MCF 10A (cell line): Measurements from ENCODE around the gene COG8. TPM values are rescaled to one million over a fixed set of nuclear protein-coding genes. Genes with fewer than 3 reads are reported as not detected.

Source experiments
- BruUV-seq: library from RNA; stranded (reverse); fragments of 400-500 nt; replicated peaks from 2 replicates; lab custom pipeline; 2021; lab: Mats Ljungman, UMichigan
- CTCF ChIA-PET: fragments of 300-600 bp; sonication (Branson Sonifier 250); formaldehyde crosslinking; extraction: SDS; loops from one replicate; lab custom pipeline; 2021; ENCODE audit warnings: antibody characterized with exemption, inconsistent platforms; lab: Yijun Ruan, JAX
- POLR2A ChIA-PET: fragments of 300-600, 350-650 bp; sonication (Branson Sonifier 250); formaldehyde crosslinking; extraction: SDS; loops from one replicate; lab custom pipeline; 2020; ENCODE audit warnings: antibody characterized with exemption, inconsistent platforms; lab: Yijun Ruan, JAX
- DNase-seq: peaks from one replicate; pipeline ENCODE4 v3.0.0-alpha.2; 2018; ENCODE audit not compliant: unreplicated experiment
- H3K27ac Mint-ChIP-seq: one replicate; pipeline ENCODE4 v1.8.0; 2022; ENCODE audit warnings: mild to moderate bottlenecking, low read depth, mixed read lengths; ENCODE audit not compliant: unreplicated experiment
- H3K27me3 Mint-ChIP-seq: one replicate; pipeline ENCODE4 v1.8.0; 2022; ENCODE audit warnings: mixed read lengths; ENCODE audit not compliant: insufficient read depth, unreplicated experiment
- H3K36me3 Mint-ChIP-seq: one replicate; pipeline ENCODE4 v1.8.0; 2022; ENCODE audit warnings: mild to moderate bottlenecking, moderate library complexity, mixed read lengths; ENCODE audit not compliant: insufficient read depth, unreplicated experiment
- H3K4me1 Mint-ChIP-seq: one replicate; pipeline ENCODE4 v1.8.0; 2022; ENCODE audit warnings: mixed read lengths; ENCODE audit not compliant: insufficient read depth, unreplicated experiment
- H3K4me3 Mint-ChIP-seq: one replicate; pipeline ENCODE4 v1.8.0; 2022; ENCODE audit warnings: mild to moderate bottlenecking, moderate library complexity, mixed read lengths; ENCODE audit not compliant: unreplicated experiment
- H3K9me3 Mint-ChIP-seq: one replicate; pipeline ENCODE4 v1.8.0; 2022; ENCODE audit warnings: mixed read lengths; ENCODE audit not compliant: unreplicated experiment
- intact Hi-C: fragments of 100-400 bp; cut with micrococcal nuclease; formaldehyde crosslinking; loops from 2 replicates; pipeline ENCODE4 v1.14.1; 2022
- total RNA-seq: library from RNA; stranded (reverse); gene quantifications from 2 replicates; pipeline ENCODE4 v1.2.3, GENCODE V29; 2022
- TF ChIP-seq, protein P1 (sequence below): fragments of 200-600 bp; IDR thresholded peaks from one replicate; pipeline ENCODE4 v1.8.0; 2022; ENCODE audit warnings: antibody characterized with exemption, mild to moderate bottlenecking; ENCODE audit not compliant: unreplicated experiment

COG8 gene
- total RNA-seq, 1 experiment from 2014 or later = 29.3 TPM

DNA sequence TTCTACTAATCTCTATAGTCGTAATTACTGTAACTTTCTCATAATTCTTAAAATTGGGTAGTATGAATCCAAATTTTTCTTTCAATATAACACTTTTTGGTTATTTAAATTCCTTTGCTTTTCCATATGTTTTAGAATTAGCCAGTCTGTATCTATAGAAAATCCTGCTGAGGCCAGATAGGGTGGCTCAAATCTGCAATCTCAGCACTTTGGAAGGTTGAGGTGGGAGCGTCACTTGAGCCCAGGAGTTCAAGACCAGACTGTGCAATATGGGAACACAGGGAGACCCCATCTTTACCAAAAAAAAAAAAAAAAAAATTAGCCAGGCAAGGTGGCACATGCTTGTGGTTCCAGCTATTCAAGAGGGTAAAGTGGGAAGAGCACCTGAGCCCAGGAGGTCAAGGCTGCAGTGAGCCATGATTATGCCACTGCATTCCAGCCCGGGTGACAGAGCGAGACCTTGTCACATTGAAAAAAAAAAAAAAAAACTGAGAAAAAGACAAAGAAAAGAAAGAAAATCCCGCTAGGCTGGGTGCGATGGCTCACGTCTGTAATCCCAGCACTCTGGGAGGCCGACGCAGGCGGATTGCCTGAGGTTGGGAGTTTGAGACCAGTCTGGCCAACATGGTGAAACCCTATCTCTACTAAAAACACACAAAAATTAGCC lies 37.2 kb upstream of the COG8 start:
- intact Hi-C loops = no loop called here
- no peaks in the 10 kb centered on the region for H3K4me1 Mint-ChIP-seq
- DNase-seq = no peak
- H3K36me3 Mint-ChIP-seq = peaks cover 63% of the 10 kb centered on the region
- POLR2A ChIA-PET = interaction anchor here (1.2 to 1.5 kb wide), 2 partner anchors 9 to 35 kb away, joined by 3 to 4 read pairs; partner anchors contain the start of gene TERF2
- CTCF ChIA-PET = interaction anchor here (0.6 kb wide), 1 partner anchor 360 kb away, joined by 3 read pairs; no protein-coding TSS in a partner anchor
- TF ChIP-seq, protein P1, sequence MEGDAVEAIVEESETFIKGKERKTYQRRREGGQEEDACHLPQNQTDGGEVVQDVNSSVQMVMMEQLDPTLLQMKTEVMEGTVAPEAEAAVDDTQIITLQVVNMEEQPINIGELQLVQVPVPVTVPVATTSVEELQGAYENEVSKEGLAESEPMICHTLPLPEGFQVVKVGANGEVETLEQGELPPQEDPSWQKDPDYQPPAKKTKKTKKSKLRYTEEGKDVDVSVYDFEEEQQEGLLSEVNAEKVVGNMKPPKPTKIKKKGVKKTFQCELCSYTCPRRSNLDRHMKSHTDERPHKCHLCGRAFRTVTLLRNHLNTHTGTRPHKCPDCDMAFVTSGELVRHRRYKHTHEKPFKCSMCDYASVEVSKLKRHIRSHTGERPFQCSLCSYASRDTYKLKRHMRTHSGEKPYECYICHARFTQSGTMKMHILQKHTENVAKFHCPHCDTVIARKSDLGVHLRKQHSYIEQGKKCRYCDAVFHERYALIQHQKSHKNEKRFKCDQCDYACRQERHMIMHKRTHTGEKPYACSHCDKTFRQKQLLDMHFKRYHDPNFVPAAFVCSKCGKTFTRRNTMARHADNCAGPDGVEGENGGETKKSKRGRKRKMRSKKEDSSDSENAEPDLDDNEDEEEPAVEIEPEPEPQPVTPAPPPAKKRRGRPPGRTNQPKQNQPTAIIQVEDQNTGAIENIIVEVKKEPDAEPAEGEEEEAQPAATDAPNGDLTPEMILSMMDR = no peak
- no peak overlapping the region for H3K27ac Mint-ChIP-seq
- H3K4me3 Mint-ChIP-seq = no peak overlapping the region
- H3K9me3 Mint-ChIP-seq = no peaks in the 10 kb centered on the region
- H3K27me3 Mint-ChIP-seq = no peaks in the 10 kb centered on the region
- no TSS peak for BruUV-seq

DNA sequence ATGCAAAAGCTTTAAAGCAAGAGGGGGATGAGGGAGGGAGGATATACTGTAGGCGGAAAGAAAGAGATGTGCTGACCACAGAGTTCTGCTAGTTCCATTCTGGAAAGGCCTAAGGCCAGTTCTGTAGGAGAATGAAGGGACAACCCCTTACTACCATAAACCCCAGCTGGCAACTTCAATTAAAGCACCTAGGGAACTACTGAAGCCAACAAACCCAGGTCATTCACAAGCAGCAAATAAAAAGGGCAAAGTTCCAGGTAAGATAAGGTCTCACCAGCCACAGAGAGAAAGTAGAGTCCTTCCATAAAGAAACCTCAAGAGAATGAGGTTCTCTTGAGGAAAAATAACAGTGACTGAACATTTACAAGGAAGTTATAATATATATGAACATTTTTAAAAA lies 33.7 kb upstream of the COG8 start:
- no TSS peak for BruUV-seq
- intact Hi-C loops = no loop called here
- TF ChIP-seq, protein P1 = no peak
- no peak overlapping the region for H3K4me3 Mint-ChIP-seq
- no peaks in the 10 kb centered on the region for H3K27me3 Mint-ChIP-seq
- peaks cover 66% of the 10 kb centered on the region for H3K36me3 Mint-ChIP-seq
- ChIA-PET POLR2A (interaction anchor here (0.8 to 1.1 kb wide), 2 partner anchors 11 to 12 kb away, joined by 3 to 4 read pairs; no protein-coding TSS in a partner anchor), CTCF (interaction anchor here (0.5 to 0.7 kb wide), 2 partner anchors 32 to 1931 kb away, joined by 3 to 4 read pairs; no protein-coding TSS in a partner anchor)
- peaks cover 5% of the 10 kb centered on the region for H3K4me1 Mint-ChIP-seq
- H3K27ac Mint-ChIP-seq = no peak overlapping the region
- no peak for DNase-seq
- no peaks in the 10 kb centered on the region for H3K9me3 Mint-ChIP-seq

DNA sequence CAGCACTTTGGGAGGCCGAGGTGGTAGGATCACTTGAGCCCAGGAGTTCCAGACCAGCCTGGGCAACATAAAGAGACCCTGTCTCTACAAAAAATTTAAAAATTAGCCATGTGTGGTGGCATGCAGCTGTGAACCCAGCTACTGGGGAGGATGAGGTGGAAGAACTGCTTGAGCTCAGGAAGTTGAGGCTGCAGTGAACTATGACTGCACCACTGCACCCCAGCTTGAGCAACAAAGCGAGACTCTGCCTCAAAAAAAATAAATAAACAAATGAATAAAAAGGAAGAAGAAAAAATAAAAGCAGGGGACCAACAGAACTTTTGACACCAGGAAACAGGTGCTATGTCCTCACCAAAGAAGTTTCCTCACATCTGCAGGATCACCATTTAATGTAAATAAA lies 32.2 kb upstream of the COG8 start:
- Mint-ChIP-seq H3K27ac (no peak overlapping the region), H3K27me3 (no peaks in the 10 kb centered on the region)

DNA sequence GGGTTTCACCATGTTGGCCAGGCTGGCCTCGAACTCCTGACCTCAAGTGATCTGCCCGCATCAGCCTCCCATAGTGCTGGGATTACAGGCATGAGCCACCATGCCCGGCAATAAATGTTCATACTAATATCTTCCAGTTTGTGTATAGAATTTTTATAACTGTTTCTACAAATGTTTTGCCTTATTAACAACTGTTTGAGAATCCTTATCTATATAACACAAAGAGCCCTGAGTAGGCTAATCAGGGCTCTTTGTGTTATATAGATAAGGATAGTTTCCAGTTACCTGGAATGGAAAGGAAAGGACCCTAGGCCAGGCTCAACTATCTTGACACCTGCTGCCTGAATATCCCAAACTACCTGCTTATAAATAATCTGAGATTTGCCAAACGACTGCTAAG lies 29.5 kb upstream of the COG8 start:
- Mint-ChIP-seq H3K27ac (no peak overlapping the region), H3K4me3 (no peak overlapping the region), H3K27me3 (no peaks in the 10 kb centered on the region), H3K36me3 (peaks cover 86% of the 10 kb centered on the region), H3K4me1 (peaks cover 5% of the 10 kb centered on the region), H3K9me3 (no peaks in the 10 kb centered on the region)
- POLR2A ChIA-PET = no interaction called here
- BruUV-seq = no TSS peak
- CTCF ChIA-PET = no interaction called here
- intact Hi-C loops = no loop called here
- no peak for DNase-seq
- TF ChIP-seq, protein P1 = no peak

More for the DNA sequence above, 32.2 kb upstream of the COG8 start:
- peaks cover 5% of the 10 kb centered on the region for H3K4me1 Mint-ChIP-seq
- no peak for DNase-seq
- no TSS peak for BruUV-seq
- ChIA-PET POLR2A (no interaction called here), CTCF (interaction anchor here (0.7 kb wide), 1 partner anchor 1087 kb away, joined by 4 read pairs; no protein-coding TSS in a partner anchor)
- intact Hi-C loops = no loop called here
- TF ChIP-seq, protein P1 = no peak
- H3K36me3 Mint-ChIP-seq = peaks cover 65% of the 10 kb centered on the region
- H3K9me3 Mint-ChIP-seq = no peaks in the 10 kb centered on the region
- H3K4me3 Mint-ChIP-seq = no peak overlapping the region
